Psoas muscle (tissue), 8 donors: ENCODE results near the gene SLC9A6. TPM values are rescaled to one million over a fixed set of nuclear protein-coding genes. Genes with fewer than 3 reads are reported as not detected.
"Not testable (repeated sequence)": the region's sequence is repeated elsewhere in the genome, so short reads cannot be mapped to it uniquely, and the experiment has no call there.

Source experiments
- ATAC-seq, 4 donors: fragments of 200-7000 bp; cut with Tn5 transposase; one replicate each; pipeline ENCODE4 v1.9.1; 2020; ENCODE audit warnings: moderate library complexity in 3 of 4, mild to moderate bottlenecking in 2 of 4
- DNase-seq, 2 donors: peaks; one replicate each; pipeline ENCODE4 v3.0.0-alpha.2; 2020
- H3K27ac ChIP-seq: fragments of 200-600 bp; one replicate; pipeline ENCODE4 v1.8.0; 2022
- H3K27me3 ChIP-seq, 3 donors: fragments of 200-600 bp in 1 of 3; one replicate each; pipeline versions ENCODE4 v1.6.1 to v1.8.0; 2013 to 2022; ENCODE audit warnings: low read length in 2 of 3, mild to moderate bottlenecking in 2 of 3, moderate library complexity in 1 of 3; ENCODE audit not compliant: insufficient read depth in 3 of 3
- H3K36me3 ChIP-seq, 2 donors: fragments of 200-600 bp in 1 of 2; one replicate each; pipeline versions ENCODE4 v1.6.1 to v1.8.0; 2013 to 2022; ENCODE audit warnings: low read depth in 1 of 2, mild to moderate bottlenecking in 1 of 2, moderate library complexity in 1 of 2; ENCODE audit not compliant: insufficient read depth in 1 of 2
- H3K4me1 ChIP-seq: fragments of 200-600 bp; one replicate; pipeline ENCODE4 v1.8.0; 2022
- H3K4me3 ChIP-seq: fragments of 200-600 bp; one replicate; pipeline ENCODE4 v1.8.0; 2022; ENCODE audit warnings: mild to moderate bottlenecking
- H3K9me3 ChIP-seq: fragments of 200-600 bp; one replicate; pipeline ENCODE4 v1.8.0; 2022
- WGBS, 3 donors: extraction: QIAGEN DNeasy Blood & Tissue Kit; methylation state at CpG; one replicate each; pipeline versions ENCODE4 v1.1.6 to v1.1.7; 2013; 5-methylcytosine and 5-hydroxymethylcytosine counted together
- intact Hi-C, 2 donors: fragments of 100-400 bp; cut with DNase I; formaldehyde crosslinking; loops; one replicate each; pipeline versions ENCODE4 v1.11.0 to v1.14.2; 2022
- polyA plus RNA-seq, 3 donors: library from polyadenylated mRNA; stranded (reverse); fragments of 200-250 nt; gene quantifications; one replicate each; pipeline ENCODE4 v1.2.3, GENCODE V29; 2013
- total RNA-seq, 4 donors: library from RNA; stranded (reverse); fragmentation: NEBNext Ultra II Directional in 2 of 4; extraction: Animal tissue kit (Norgen Biotek cat#: 25700) in 2 of 4; gene quantifications; one replicate each; pipeline versions ENCODE4 v1.2.1 to v1.2.4, GENCODE V29; 2021 to 2023
- TF ChIP-seq, protein P1 (sequence below): fragments of 200-600 bp; IDR thresholded peaks from one replicate; pipeline ENCODE4 v1.8.0; 2022; ENCODE audit warnings: antibody characterized with exemption
- donor health status: healthy with polysubstance abuse.
- donor health status: DM: no; HTN: no; CAD: no; lungs with moderate emphysema.
- donor health status: Bipolar disorder and iron deficiency.
- donor health status: healthy.
- donor health status: DM: yes; HTN: yes; CAD: no.
- donor health status: DM: no; HTN: no; CAD: no.
- donor health status: DM: no; HTN: no; CAD: no.
- donor health status: DM: yes; HTN: yes; CAD: no.

SLC9A6 gene
- total and polyA plus RNA-seq, 7 donors, result 7.9 to 16.9 (median 8.9) TPM

DNA sequence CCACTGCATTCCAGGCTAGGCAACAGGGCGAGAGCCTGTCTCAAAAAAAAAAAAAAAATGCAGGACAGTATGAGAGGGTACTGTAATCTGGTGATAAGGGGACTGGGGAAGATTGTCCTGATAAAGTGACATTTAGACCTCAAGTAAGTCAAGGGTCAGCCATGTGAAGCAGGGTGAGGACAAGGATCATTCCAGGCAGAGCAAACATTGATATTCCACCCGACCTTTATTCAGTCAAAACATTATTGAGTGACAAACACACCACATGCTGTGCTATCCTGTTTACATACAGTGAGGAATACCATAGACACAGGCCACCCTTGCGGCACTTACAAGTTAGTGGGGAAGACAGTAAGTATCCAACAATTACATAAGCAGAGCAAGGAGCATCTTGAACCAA is 64.4 kb downstream of the SLC9A6 start:
- TF ChIP-seq, protein P1, sequence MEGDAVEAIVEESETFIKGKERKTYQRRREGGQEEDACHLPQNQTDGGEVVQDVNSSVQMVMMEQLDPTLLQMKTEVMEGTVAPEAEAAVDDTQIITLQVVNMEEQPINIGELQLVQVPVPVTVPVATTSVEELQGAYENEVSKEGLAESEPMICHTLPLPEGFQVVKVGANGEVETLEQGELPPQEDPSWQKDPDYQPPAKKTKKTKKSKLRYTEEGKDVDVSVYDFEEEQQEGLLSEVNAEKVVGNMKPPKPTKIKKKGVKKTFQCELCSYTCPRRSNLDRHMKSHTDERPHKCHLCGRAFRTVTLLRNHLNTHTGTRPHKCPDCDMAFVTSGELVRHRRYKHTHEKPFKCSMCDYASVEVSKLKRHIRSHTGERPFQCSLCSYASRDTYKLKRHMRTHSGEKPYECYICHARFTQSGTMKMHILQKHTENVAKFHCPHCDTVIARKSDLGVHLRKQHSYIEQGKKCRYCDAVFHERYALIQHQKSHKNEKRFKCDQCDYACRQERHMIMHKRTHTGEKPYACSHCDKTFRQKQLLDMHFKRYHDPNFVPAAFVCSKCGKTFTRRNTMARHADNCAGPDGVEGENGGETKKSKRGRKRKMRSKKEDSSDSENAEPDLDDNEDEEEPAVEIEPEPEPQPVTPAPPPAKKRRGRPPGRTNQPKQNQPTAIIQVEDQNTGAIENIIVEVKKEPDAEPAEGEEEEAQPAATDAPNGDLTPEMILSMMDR, result no peak
- intact Hi-C loops, result loop anchor here (10.0 kb wide), 2 partner anchors 95 to 115 kb away; partner anchors contain the start of gene FHL1 (in 1 of the 2)
- WGBS, 3 donors, result 70 to 98% (median 78%) methylated on average over 3 of the region's 3 CpGs
- no peaks in the 10 kb centered on the region for H3K36me3 ChIP-seq
- no peak overlapping the region for H3K27ac ChIP-seq
- ATAC-seq (no peak), DNase-seq (no peak)
- H3K4me3 ChIP-seq, result no peak overlapping the region
- H3K4me1 ChIP-seq, result peaks cover 6% of the 10 kb centered on the region
- H3K27me3 ChIP-seq, result peaks cover 0 to 4% (median 0%) of the 10 kb centered on the region in 3 donors
- H3K9me3 ChIP-seq, result no peaks in the 10 kb centered on the region

DNA sequence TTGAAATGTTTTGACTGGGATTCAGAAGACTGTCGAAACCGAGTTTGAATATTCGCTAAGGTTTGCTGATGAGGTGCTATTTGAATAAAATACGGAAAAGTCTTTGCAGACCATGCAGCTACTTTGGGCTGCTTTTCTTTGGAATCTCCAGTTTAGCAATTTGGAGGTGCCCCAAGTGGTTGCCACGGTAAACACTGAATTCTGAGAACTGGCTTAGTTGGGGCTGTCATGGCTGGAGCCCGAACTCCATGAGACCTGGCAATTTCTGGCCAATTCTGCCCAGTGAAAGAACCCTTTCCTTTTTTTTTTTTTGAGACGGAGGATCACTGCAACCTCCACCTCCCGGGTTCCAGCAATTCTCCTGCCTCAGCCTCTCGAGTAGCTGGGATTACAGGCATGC is 65.6 kb downstream of the SLC9A6 start:
- WGBS, 3 donors, result 42 to 66% (median 54%) methylated on average over 6 of the region's 9 CpGs
- intact Hi-C loops, result loop anchor here (10.0 kb wide), 2 partner anchors 94 to 114 kb away; partner anchors contain the start of gene FHL1 (in 1 of the 2)
- H3K27ac ChIP-seq, DNase-seq, H3K27me3 ChIP-seq, H3K4me3 ChIP-seq, H3K9me3 ChIP-seq, H3K36me3 ChIP-seq, ATAC-seq: not testable (repeated sequence)
- H3K4me1 ChIP-seq, result peaks cover 15% of the 10 kb centered on the region

DNA sequence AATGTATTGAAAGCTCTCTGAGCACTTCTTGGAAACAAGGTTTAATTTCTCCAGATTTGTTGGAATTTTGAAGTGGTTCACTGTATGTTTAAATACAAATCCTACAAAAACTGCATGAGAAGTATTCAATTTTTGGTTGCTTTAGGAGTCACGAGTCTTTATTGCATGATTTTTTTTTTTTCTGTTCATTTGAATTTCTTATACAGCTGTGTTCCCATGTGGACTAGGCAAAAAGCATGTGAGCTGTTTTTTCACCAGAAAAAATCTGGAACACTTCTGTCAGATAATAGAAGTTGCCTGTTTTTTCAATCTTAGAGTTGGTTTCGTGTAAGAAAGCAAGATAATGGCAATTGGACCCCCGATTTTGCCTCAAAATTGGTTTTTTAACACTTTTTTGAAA is 66.4 kb downstream of the SLC9A6 start:
- ATAC-seq (no peak), DNase-seq (no peak)
- Histone ChIP-seq H3K36me3 (no peaks in the 10 kb centered on the region), H3K4me1 (peaks cover 15% of the 10 kb centered on the region), H3K9me3 (no peaks in the 10 kb centered on the region), H3K4me3 (no peak overlapping the region), H3K27me3 (peaks cover 0 to 4% (median 0%) of the 10 kb centered on the region in 3 donors), H3K27ac (no peak overlapping the region)
- TF ChIP-seq, protein P1, result no peak
- 52 to 76% (median 72%) methylated on average over 3 of the region's 3 CpGs for WGBS, 3 donors
- intact Hi-C loops, result loop anchor here (10.0 kb wide), 2 partner anchors 93 to 113 kb away; partner anchors contain the start of gene FHL1 (in 1 of the 2)

DNA sequence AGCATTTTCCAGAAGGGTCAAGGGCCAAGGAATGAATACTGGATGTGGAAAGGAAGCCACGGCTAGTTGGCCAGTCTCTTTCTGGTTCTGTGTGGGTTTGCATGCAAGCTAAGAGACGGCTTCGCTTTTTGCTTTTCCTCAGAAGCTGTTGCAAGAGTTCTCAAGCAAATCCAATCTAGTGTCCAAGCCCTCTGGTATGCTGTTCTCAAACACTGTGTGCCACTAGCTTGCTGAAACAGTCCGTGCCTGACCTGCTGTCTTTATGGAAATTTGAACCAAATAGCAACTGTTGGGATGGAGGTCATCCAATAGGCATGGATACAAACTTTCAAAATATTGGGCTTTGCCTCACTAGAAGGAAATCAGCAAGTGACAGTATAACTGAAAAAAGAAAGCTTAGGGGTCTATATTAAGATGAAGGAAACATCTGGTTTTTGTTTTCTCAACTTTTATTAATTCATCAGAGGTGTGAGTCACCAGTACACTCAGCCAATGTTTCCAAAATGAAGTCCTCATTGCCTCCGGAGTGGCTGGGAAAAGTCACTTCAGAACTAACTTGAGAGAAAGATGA is 70.5 kb downstream of the SLC9A6 start:
- intact Hi-C loops, result loop anchor here (10.0 kb wide), 2 partner anchors 89 to 109 kb away; partner anchors contain the start of gene FHL1 (in 1 of the 2)
- Histone ChIP-seq H3K4me1 (peaks cover 21% of the 10 kb centered on the region), H3K4me3 (peak overlapping the region; percentile 16), H3K9me3 (no peaks in the 10 kb centered on the region), H3K27me3 (peaks cover 0 to 4% (median 0%) of the 10 kb centered on the region in 3 donors), H3K36me3 (no peaks in the 10 kb centered on the region), H3K27ac (peak overlapping the region; percentile 69)
- DNase-seq (peak; percentile 15 to 58), ATAC-seq (peak; percentile 74 to 95 (median 92))
- WGBS, 3 donors, result 3 to 35% (median 7%) methylated on average over 5 of the region's 5 CpGs
- TF ChIP-seq, protein P1, result no peak

DNA sequence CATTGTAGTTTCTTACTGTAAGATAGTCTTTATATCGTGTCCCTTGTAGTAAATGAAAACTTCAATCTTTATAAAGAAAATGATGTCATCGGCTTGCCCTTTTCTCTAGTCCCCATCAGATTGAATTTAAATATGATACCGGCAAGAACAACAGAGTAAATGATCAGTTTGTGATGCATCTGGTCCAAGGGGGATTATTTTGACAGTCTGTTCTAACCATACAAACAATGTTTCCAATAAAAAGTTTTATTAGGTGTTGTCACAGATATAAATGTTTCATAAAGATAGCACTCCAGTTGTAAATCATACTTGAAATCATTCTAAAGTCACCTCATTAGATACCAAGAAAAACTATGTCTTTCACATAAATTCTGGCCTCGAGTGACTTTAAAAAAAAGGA is 72.3 kb downstream of the SLC9A6 start:
- no peaks in the 10 kb centered on the region for H3K27me3 ChIP-seq
- H3K4me3 ChIP-seq, result no peak overlapping the region
- H3K9me3 ChIP-seq, result no peaks in the 10 kb centered on the region
- H3K4me1 ChIP-seq, result peaks cover 21% of the 10 kb centered on the region
- H3K27ac ChIP-seq, result no peak overlapping the region
- intact Hi-C loops, result loop anchor here (10.0 kb wide), 2 partner anchors 87 to 107 kb away; partner anchors contain the start of gene FHL1 (in 1 of the 2)
- no peak for DNase-seq
- TF ChIP-seq, protein P1, result no peak
- WGBS, 3 donors, result 51 to 58% (median 56%) methylated on average over 4 of the region's 4 CpGs
- H3K36me3 ChIP-seq, result no peaks in the 10 kb centered on the region
- ATAC-seq, result no peak
